Measurements from ENCODE around the gene FRYL. TPM values are rescaled to one million over a fixed set of nuclear protein-coding genes. Genes with fewer than 3 reads are reported as not detected.

Gene FRYL
- total RNA-seq, 4 donors from 2014 or later, result 43.2 to 92.5 (median 62.1) TPM

DNA sequence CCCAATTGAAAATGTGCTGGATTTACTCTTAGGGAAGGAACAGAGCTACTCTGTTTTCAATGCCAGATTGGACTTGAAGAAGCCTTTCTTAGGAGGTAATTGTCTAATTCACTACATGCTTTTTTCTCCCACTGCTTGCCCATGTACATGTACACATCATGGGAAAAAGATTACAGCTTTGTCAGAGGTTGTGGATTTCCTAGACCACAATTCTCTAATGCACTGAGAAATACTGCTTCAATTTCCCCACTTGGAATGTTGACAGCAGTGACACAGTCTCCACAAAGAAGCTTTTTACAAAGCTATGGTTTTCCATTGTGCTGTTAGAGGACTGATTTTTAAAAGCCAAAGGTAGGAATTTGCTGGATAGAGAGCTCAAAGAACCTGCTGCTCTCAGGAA lies 270.5 kb downstream of the FRYL start:
- Histone ChIP-seq H3K4me1 (no peaks in the 10 kb centered on the region), H3K36me3 (peaks cover 17 to 94% of the 10 kb centered on the region in 2 donors), H3K27me3 (no peaks in the 10 kb centered on the region), H3K27ac (no peak overlapping the region), H3K9me3 (no peaks in the 10 kb centered on the region), H3K4me3 (no peak overlapping the region)
- TF ChIP-seq EP300 (IDR thresholded peaks at IDR 0.05) (no peak), POLR2A (IDR thresholded peaks at IDR 0.05) (no peak), POLR2AphosphoS5 (IDR thresholded peaks at IDR 0.05) (no peak)
- TF ChIP-seq, protein P1, sequence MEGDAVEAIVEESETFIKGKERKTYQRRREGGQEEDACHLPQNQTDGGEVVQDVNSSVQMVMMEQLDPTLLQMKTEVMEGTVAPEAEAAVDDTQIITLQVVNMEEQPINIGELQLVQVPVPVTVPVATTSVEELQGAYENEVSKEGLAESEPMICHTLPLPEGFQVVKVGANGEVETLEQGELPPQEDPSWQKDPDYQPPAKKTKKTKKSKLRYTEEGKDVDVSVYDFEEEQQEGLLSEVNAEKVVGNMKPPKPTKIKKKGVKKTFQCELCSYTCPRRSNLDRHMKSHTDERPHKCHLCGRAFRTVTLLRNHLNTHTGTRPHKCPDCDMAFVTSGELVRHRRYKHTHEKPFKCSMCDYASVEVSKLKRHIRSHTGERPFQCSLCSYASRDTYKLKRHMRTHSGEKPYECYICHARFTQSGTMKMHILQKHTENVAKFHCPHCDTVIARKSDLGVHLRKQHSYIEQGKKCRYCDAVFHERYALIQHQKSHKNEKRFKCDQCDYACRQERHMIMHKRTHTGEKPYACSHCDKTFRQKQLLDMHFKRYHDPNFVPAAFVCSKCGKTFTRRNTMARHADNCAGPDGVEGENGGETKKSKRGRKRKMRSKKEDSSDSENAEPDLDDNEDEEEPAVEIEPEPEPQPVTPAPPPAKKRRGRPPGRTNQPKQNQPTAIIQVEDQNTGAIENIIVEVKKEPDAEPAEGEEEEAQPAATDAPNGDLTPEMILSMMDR (IDR thresholded peaks at IDR 0.05), result no peak
- ATAC-seq, result no peak

DNA sequence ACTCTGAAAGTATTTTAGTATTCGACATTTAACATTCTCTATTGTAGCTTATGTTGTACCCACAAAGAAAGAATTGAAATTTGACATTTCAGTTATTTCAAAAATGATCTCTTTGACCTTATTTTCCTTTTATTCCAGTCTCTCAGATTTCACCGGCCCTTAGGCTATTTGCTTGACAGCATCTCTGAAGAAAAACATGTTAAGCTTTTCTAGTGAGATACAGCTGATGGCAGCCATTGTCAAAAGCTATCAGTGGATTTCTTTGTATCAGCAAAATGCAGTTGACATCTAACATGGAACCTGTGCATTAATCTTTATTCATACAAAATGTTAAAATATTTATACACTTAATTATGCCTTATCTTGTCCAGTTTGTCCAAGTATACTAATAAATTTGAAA lies 273.4 kb downstream of the FRYL start:
- Histone ChIP-seq H3K9me3 (no peaks in the 10 kb centered on the region), H3K36me3 (peaks cover 8 to 80% of the 10 kb centered on the region in 2 donors), H3K27ac (no peak overlapping the region), H3K4me3 (no peak overlapping the region), H3K27me3 (no peaks in the 10 kb centered on the region), H3K4me1 (no peaks in the 10 kb centered on the region)
- ATAC-seq, result no peak
- WGBS, 2 donors (ENCODE audit: low coverage in 1 of 2), result 89 to 93% methylated on average over 2 of the region's 2 CpGs
- no peak for TF ChIP-seq POLR2A (IDR thresholded peaks at IDR 0.05)
- no peak for TF ChIP-seq POLR2AphosphoS5 (IDR thresholded peaks at IDR 0.05)
- no peak for TF ChIP-seq EP300 (IDR thresholded peaks at IDR 0.05)
- TF ChIP-seq, protein P1 (IDR thresholded peaks at IDR 0.05), result no peak

DNA sequence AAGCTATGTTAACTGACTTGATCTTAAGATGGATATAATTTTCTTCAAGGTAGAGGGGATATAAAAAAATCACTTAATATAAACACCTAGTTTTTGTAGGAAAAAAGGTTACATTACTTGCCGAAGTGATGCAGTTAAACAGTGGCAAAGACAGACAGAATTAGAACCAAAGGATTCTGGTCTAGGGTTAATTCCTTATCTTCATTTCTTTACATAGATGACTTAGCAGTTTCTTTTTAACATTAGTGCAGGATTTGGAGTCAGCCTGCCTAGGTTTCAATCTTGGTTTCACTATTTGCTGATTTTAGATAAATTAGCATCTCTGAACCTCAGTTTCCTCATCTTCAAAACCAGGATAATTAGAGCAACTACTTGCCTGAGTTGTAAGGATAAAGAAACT lies 275.7 kb downstream of the FRYL start:
- ATAC-seq, result no peak
- Histone ChIP-seq H3K4me1 (no peaks in the 10 kb centered on the region), H3K27ac (no peak overlapping the region), H3K36me3 (peaks cover 0 to 80% of the 10 kb centered on the region in 2 donors), H3K27me3 (no peaks in the 10 kb centered on the region), H3K9me3 (no peaks in the 10 kb centered on the region), H3K4me3 (no peak overlapping the region)
- TF ChIP-seq EP300 (IDR thresholded peaks at IDR 0.05), result no peak
- TF ChIP-seq POLR2A (IDR thresholded peaks at IDR 0.05), result no peak
- TF ChIP-seq, protein P1 (IDR thresholded peaks at IDR 0.05), result no peak
- no peak for TF ChIP-seq POLR2AphosphoS5 (IDR thresholded peaks at IDR 0.05)
- 50 to 92% methylated on average over 1 of the region's 1 CpG for WGBS, 2 donors (ENCODE audit: low coverage in 1 of 2)

DNA sequence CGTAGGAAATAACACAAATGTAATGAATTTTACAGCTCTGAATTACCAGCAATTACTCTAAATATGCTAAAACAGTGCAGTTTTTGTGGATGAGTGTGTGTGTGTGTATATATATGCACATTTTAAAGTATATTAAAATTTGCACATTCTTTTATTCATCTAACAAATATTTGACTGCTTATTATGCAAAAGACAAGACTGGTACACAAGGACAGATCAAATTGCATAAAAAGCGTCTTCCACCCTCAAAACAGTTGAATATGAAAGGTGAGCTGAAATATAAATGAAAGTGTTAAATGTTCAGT lies 276.1 kb downstream of the FRYL start:
- no peak overlapping the region for H3K4me3 ChIP-seq
- TF ChIP-seq POLR2AphosphoS5 (IDR thresholded peaks at IDR 0.05) (no peak), EP300 (IDR thresholded peaks at IDR 0.05) (no peak), POLR2A (IDR thresholded peaks at IDR 0.05) (no peak)
- TF ChIP-seq, protein P1 (IDR thresholded peaks at IDR 0.05), result no peak
- H3K9me3 ChIP-seq, result no peaks in the 10 kb centered on the region
- no peak overlapping the region for H3K27ac ChIP-seq
- peaks cover 0 to 80% of the 10 kb centered on the region in 2 donors for H3K36me3 ChIP-seq
- no peak for ATAC-seq
- H3K4me1 ChIP-seq, result no peaks in the 10 kb centered on the region
- H3K27me3 ChIP-seq, result no peaks in the 10 kb centered on the region
- WGBS, 2 donors (ENCODE audit: low coverage in 1 of 2), result 85 to 93% methylated on average over 2 of the region's 2 CpGs

DNA sequence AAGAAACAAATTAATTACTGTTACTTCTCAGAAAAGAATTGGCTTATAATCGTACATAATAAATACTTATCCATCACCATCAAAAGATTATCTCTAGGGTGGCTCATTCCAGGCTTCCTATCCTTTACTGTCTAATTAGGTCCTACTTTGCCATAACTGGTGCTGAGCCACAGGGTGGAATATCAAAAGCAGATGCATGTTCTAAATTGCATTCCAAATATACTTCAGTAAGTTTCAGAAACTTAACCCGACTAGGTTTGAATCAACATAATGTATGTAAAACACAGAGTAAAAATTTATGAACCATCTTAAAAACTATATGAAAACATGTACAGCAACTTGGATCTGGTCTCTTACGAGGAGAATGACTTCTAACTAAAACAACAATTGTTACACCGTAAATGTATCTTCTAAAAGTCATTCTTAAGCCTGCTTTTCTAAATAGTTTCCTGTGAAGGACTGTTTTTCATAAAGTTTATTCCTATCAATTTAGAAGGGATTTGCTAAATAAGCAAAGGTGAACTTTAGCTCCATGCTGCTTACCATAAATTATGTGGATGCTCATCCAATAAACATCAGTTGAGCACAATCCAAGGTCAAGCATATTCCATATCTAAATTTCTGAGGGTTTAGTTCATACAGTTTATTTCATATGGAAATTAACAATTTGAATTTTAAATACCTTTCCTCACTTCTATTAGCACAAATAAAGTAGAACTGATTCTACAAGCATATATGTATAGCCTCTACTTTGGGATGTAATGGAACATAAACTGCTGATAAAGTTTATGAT lies 276.6 kb downstream of the FRYL start:
- no peak for ATAC-seq
- Histone ChIP-seq H3K27me3 (no peaks in the 10 kb centered on the region), H3K36me3 (peaks cover 0 to 80% of the 10 kb centered on the region in 2 donors), H3K27ac (no peak overlapping the region), H3K9me3 (no peaks in the 10 kb centered on the region), H3K4me3 (no peak overlapping the region), H3K4me1 (no peaks in the 10 kb centered on the region)
- WGBS, 2 donors (ENCODE audit: low coverage in 1 of 2), result 61% methylated on average over 4 of the region's 4 CpGs
- TF ChIP-seq, protein P1 (IDR thresholded peaks at IDR 0.05), result no peak
- TF ChIP-seq POLR2AphosphoS5 (IDR thresholded peaks at IDR 0.05) (no peak), EP300 (IDR thresholded peaks at IDR 0.05) (no peak), POLR2A (IDR thresholded peaks at IDR 0.05) (no peak)
